Stromal cell of bone marrow (primary cell): ENCODE results near the gene CLIP2.
"Not testable (repeated sequence)": the region's sequence is repeated elsewhere in the genome, so short reads cannot be mapped to it uniquely, and the experiment has no call there.

Source experiments
- DNase-seq: peaks from one replicate; pipeline ENCODE4 v3.0.0-alpha.2; 2012; ENCODE audit warnings: low read depth

The CLIP2 gene

GRCh38 chr7:74430961-74431466 is 141.8 kb downstream of the CLIP2 start:
- DNase-seq = no peak

GRCh38 chr7:74437291-74437571 is 148.0 kb downstream of the CLIP2 start:
- not testable (repeated sequence) for DNase-seq

DNA sequence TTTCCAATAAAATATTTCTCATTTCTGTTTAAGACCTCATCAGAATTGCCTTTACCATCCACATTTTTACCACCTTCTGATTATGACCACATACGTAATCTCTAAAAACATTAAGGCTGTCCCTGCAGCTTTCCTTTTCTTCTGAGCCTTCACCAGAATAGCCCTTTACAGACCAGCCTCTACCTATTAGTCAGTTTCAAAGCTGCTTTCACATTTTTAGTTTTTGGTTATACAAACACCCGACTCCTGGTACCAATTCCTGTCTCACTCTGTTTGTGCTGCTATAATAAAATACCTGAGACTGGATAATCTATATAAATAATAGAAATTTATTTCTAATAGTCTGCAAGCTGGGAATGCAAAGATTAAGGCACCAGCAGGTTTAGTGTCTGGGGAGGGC is 149.1 kb downstream of the CLIP2 start:
- DNase-seq = no peak

- DNase-seq = no peak
Observed at GRCh38 chr7:74439541-74439940, 150.3 kb downstream of the CLIP2 start.

- not testable (repeated sequence) for DNase-seq
Observed at GRCh38 chr7:74440143-74440542, 150.9 kb downstream of the CLIP2 start.

DNA sequence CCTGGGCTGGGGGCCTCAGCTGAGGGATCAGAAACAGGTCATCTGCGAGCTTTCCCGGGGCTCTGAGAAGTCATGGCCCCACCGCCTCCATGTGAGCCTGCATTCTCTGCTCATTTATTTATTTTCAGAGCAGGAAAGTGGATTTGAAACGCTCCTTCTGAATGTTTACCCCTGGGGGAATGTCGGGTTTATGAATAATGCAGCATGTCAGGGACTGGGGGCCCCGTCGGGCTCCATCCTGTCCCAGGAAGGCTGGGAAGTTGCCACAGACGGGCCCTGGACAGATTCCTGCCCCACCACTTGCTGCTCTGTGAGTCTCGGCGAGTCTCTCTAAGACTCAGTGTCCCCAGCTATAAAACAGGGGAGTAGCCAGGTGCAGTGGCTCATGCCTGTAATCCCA is 152.6 kb downstream of the CLIP2 start:
- no peak for DNase-seq

DNA sequence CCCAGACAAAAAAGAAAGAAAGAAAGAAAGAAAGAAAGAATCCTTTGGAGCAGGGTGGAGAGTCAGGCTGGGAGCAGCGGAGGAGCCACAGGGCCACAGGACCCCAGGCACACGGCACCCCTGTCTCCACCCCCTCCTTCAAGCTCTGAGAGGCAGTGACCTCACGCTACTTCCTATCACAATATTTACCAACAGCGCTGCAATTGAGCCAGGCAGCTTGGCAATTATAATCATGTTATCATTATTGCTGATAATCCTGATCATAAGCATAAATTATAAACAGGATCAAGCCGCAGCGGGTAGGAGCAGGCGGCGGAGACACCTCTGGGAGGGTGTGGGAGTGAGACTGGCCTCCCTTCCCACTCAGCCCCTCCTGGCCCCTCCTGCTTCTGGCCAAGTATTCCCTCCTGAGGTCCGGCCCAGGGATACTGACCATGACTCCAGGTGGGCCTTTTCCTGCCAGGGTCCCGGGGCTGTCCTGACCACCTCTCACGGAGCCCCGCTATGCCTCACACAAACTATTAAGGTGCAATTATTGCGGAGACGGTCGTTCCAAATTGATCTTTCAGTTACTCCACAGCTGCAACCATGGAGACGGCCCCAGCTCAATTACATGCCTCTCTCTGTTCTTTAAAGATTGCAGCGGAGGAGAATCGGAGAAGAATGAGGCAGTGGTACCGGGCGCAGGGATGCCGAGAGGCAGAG is 154.5 kb downstream of the CLIP2 start:
- no peak for DNase-seq

GRCh38 chr7:74449144-74449543 is 159.9 kb downstream of the CLIP2 start:
- no peak for DNase-seq

DNA sequence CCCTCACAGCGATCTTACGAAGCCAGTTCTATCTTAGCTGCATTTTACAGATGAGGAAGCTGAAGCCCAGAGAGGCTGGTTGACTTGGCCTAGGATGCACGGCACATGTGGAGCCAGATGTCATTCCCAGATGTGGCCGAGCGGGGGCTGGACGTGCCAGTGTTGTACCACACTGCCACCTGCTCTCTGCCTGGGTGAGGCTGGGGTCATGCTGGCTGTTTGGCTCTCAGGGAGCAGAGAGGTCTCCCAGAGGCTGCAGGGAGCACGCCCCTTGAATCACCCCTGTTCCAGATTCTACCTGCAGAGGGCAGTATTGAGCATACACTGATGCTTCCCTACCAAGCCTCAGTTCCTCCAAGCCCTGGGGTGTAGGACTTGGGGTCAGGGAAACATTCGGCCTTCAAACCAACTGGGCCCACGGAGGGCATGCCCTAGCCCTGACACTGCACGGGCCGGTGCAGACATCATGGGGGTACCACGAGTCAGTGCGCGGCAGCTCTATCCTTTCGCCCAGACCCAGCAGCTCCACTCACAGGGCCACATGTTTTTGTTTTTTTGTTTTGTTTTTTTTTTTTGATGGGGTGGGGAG is 160.7 kb downstream of the CLIP2 start:
- DNase-seq = no peak

GRCh38 chr7:74452748-74453321 is 163.6 kb downstream of the CLIP2 start:
- peak; percentile 48 for DNase-seq

- peak; percentile 52 for DNase-seq
Observed at GRCh38 chr7:74453322-74454011, 164.3 kb downstream of the CLIP2 start, which contains the start of gene GTF2IRD1. Gene GTF2IRD1, plus strand, starts transcription at chr7:74453906. Its CDS starts 54,175 bp downstream, at chr7:74508081.

DNA sequence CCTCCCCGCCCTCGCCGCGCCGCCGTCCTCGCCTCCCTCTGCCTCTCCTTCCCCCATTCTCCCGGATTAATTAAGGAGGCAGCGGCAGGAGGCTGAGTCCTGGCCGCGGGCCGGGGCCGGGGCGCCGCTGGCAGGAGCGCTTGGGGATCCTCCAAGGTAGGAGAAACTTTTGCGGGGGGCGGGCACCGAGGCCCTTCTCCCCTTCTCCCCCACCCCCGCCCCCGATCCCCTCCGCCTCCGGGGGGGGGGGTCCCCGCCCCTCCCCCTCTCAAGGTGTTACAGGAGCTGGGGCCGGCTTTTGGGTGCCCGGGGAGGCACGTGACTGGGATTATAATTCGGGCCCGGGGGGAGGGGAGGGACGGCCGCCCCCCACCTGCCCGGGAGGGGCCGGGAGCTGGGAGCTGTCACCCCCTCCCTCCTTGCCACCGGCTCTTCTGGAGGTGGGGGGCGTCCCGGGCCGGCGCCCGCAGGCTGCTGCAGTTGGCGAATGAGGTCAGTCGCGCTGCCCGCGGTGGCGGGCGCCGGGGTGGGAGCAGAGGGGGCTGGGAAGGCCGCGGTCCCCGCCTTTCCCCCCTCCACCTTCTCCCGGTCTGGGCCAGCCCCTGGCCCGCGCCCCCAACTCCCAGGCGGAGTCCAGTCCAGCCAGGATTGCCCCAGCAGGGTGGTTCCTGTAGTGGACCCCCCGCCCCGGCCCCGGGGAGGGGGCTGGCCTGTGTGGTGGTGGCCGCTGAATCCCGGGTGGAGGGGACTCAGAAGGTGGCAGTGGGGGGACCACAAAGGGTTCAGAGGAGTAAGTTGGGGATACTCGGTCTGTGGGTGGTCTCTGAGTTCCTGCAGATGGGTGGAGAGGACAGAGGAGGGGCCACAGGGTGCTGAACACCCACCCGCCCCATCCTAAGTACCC is 165.1 kb downstream of the CLIP2 start:
- no peak for DNase-seq

GRCh38 chr7:74454925-74455288 is 165.7 kb downstream of the CLIP2 start:
- no peak for DNase-seq

- no peak for DNase-seq
Observed at GRCh38 chr7:74455291-74455804, 166.1 kb downstream of the CLIP2 start.
